SJSA1 (cell line): ENCODE measurements around the gene ELP2. TPM values are rescaled to one million over a fixed set of nuclear protein-coding genes. Genes with fewer than 3 reads are reported as not detected.
"Not testable (repeated sequence)": the region's sequence is repeated elsewhere in the genome, so short reads cannot be mapped to it uniquely, and the experiment has no call there.

Experiments used
- DNase-seq, 2 experiments: peaks; one replicate each; pipeline ENCODE4 v3.0.0-alpha.2; 2015 to 2020; ENCODE audit warnings: low spot score in 2 of 2, low read depth in 1 of 2
- H3K27ac ChIP-seq: fragments of 250-450 bp; sonication (Bioruptor Pico); 2 replicates; pipeline ENCODE4 v1.5.1; 2020; ENCODE audit warnings: mild to moderate bottlenecking, moderate library complexity
- H3K27me3 ChIP-seq: fragments of 250-450 bp; sonication (Bioruptor Pico); replicated peaks from 2 replicates; pipeline ENCODE4 v1.5.1; 2020; ENCODE audit warnings: mild to moderate bottlenecking, moderate library complexity
- H3K36me3 ChIP-seq: fragments of 250-450 bp; sonication (Bioruptor Pico); 2 replicates; pipeline ENCODE4 v1.5.1; 2020; ENCODE audit warnings: mild to moderate bottlenecking
- H3K4me1 ChIP-seq: fragments of 250-450 bp; sonication (Bioruptor Pico); replicated peaks from 2 replicates; pipeline ENCODE4 v1.6.1; 2021; ENCODE audit warnings: mild to moderate bottlenecking
- H3K4me3 ChIP-seq: fragments of 250-450 bp; sonication (Bioruptor Pico); 2 replicates; pipeline ENCODE4 v1.5.1; 2020; ENCODE audit warnings: mild to moderate bottlenecking
- H3K9me3 ChIP-seq: fragments of 250-450 bp; sonication (Bioruptor Pico); replicated peaks from 2 replicates; pipeline ENCODE4 v1.5.1; 2020; ENCODE audit warnings: mild to moderate bottlenecking
- total RNA-seq: library from RNA; depleted of rRNA; stranded (reverse); fragments of >200 nt; shearing (Covaris generic); gene quantifications from 2 replicates; pipeline ENCODE4 v1.2.3, GENCODE V29; 2014

The ELP2 gene
- total RNA-seq, 1 experiment from 2014 or later, result 43.3 TPM

GRCh38 chr18:36107477-36107876 is 22.2 kb upstream of the ELP2 start:
- no peaks in the 10 kb centered on the region for H3K27me3 ChIP-seq
- H3K36me3 ChIP-seq, result peaks cover 7% of the 10 kb centered on the region; the same call in 1 of the 2 replicates
- no peak for DNase-seq
- no peak overlapping the region for H3K27ac ChIP-seq
- no peaks in the 10 kb centered on the region for H3K4me1 ChIP-seq
- no peaks in the 10 kb centered on the region for H3K9me3 ChIP-seq
- H3K4me3 ChIP-seq, result no peak overlapping the region

- H3K4me3 ChIP-seq, result no peak overlapping the region
- no peak overlapping the region for H3K27ac ChIP-seq
- H3K4me1 ChIP-seq, result no peaks in the 10 kb centered on the region
- DNase-seq, result no peak
- peaks cover 7% of the 10 kb centered on the region; the same call in 1 of the 2 replicates for H3K36me3 ChIP-seq
- H3K27me3 ChIP-seq, result no peaks in the 10 kb centered on the region
- H3K9me3 ChIP-seq, result no peaks in the 10 kb centered on the region
These were observed 21.5 kb upstream of the ELP2 start for GRCh38 chr18:36108196-36108595.

GRCh38 chr18:36108601-36109000 is 21.1 kb upstream of the ELP2 start:
- peaks cover 7% of the 10 kb centered on the region; the same call in 1 of the 2 replicates for H3K36me3 ChIP-seq
- DNase-seq, result no peak
- no peak overlapping the region for H3K4me3 ChIP-seq
- no peaks in the 10 kb centered on the region for H3K27me3 ChIP-seq
- H3K27ac ChIP-seq, result no peak overlapping the region
- H3K4me1 ChIP-seq, result no peaks in the 10 kb centered on the region
- no peaks in the 10 kb centered on the region for H3K9me3 ChIP-seq

GRCh38 chr18:36109737-36110136 is 20.0 kb upstream of the ELP2 start:
- H3K36me3 ChIP-seq, result peaks cover 11% of the 10 kb centered on the region
- no peaks in the 10 kb centered on the region for H3K4me1 ChIP-seq
- no peak overlapping the region for H3K27ac ChIP-seq
- no peak overlapping the region for H3K4me3 ChIP-seq
- no peaks in the 10 kb centered on the region for H3K27me3 ChIP-seq
- no peaks in the 10 kb centered on the region for H3K9me3 ChIP-seq
- no peak for DNase-seq

GRCh38 chr18:36112302-36112701 is 17.4 kb upstream of the ELP2 start:
- no peak overlapping the region for H3K4me3 ChIP-seq
- H3K36me3 ChIP-seq, result peaks cover 21% of the 10 kb centered on the region
- no peaks in the 10 kb centered on the region for H3K27me3 ChIP-seq
- H3K4me1 ChIP-seq, result no peaks in the 10 kb centered on the region
- no peak overlapping the region for H3K27ac ChIP-seq
- H3K9me3 ChIP-seq, result no peaks in the 10 kb centered on the region
- no peak for DNase-seq

GRCh38 chr18:36114251-36114650 is 15.4 kb upstream of the ELP2 start:
- H3K4me1 ChIP-seq, result no peaks in the 10 kb centered on the region
- H3K27me3 ChIP-seq, result no peaks in the 10 kb centered on the region
- no peaks in the 10 kb centered on the region for H3K9me3 ChIP-seq
- no peak for DNase-seq
- H3K4me3 ChIP-seq, result no peak overlapping the region
- H3K27ac ChIP-seq, result no peak overlapping the region
- peaks cover 21% of the 10 kb centered on the region for H3K36me3 ChIP-seq

GRCh38 chr18:36114738-36115137 is 15.0 kb upstream of the ELP2 start:
- H3K27ac ChIP-seq, result no peak overlapping the region
- H3K4me3 ChIP-seq, result no peak overlapping the region
- no peak for DNase-seq
- no peaks in the 10 kb centered on the region for H3K9me3 ChIP-seq
- peaks cover 21% of the 10 kb centered on the region for H3K36me3 ChIP-seq
- no peaks in the 10 kb centered on the region for H3K27me3 ChIP-seq
- H3K4me1 ChIP-seq, result no peaks in the 10 kb centered on the region

- not testable (repeated sequence) for DNase-seq, H3K4me3 ChIP-seq, H3K9me3 ChIP-seq, H3K27me3 ChIP-seq, H3K4me1 ChIP-seq, H3K27ac ChIP-seq
- peaks cover 34% of the 10 kb centered on the region for H3K36me3 ChIP-seq
These were observed 12.9 kb upstream of the ELP2 start for GRCh38 chr18:36116771-36117170.

GRCh38 chr18:36120297-36120696 is 9.4 kb upstream of the ELP2 start:
- H3K36me3 ChIP-seq, result peaks cover 40% of the 10 kb centered on the region
- no peak overlapping the region for H3K4me3 ChIP-seq
- DNase-seq, result no peak
- H3K27ac ChIP-seq, result no peak overlapping the region
- no peaks in the 10 kb centered on the region for H3K4me1 ChIP-seq
- H3K27me3 ChIP-seq, result no peaks in the 10 kb centered on the region
- no peaks in the 10 kb centered on the region for H3K9me3 ChIP-seq

GRCh38 chr18:36124841-36125240 is 4.9 kb upstream of the ELP2 start:
- H3K4me1 ChIP-seq, result no peaks in the 10 kb centered on the region
- H3K9me3 ChIP-seq, result no peaks in the 10 kb centered on the region
- no peak overlapping the region for H3K4me3 ChIP-seq
- H3K36me3 ChIP-seq, result peaks cover 36% of the 10 kb centered on the region
- DNase-seq, result no peak
- H3K27ac ChIP-seq, result no peak overlapping the region
- H3K27me3 ChIP-seq, result no peaks in the 10 kb centered on the region

- no peaks in the 10 kb centered on the region for H3K27me3 ChIP-seq
- H3K36me3 ChIP-seq, result peaks cover 26% of the 10 kb centered on the region
- no peak overlapping the region for H3K27ac ChIP-seq
- no peak for DNase-seq
- no peaks in the 10 kb centered on the region for H3K9me3 ChIP-seq
- H3K4me3 ChIP-seq, result no peak overlapping the region
- 0 out of 2 replicates have a peak, but pooled peaks cover 6% of the 10 kb centered on the region for H3K4me1 ChIP-seq
These were observed 3.0 kb upstream of the ELP2 start for GRCh38 chr18:36126668-36127067.

- peak in 1 of 2 experiments; percentile 2 for DNase-seq
- H3K36me3 ChIP-seq, result peaks cover 15% of the 10 kb centered on the region
These were observed 1.7 kb upstream of the ELP2 start for GRCh38 chr18:36127836-36128529.

GRCh38 chr18:36128530-36128870 is 1.2 kb upstream of the ELP2 start:
- Histone ChIP-seq H3K4me3 (peak overlapping the region; percentile 74), H3K9me3 (no peaks in the 10 kb centered on the region), H3K27me3 (no peaks in the 10 kb centered on the region), H3K36me3 (peaks cover 15% of the 10 kb centered on the region), H3K27ac (no peak overlapping the region; the same call in 1 of the 2 replicates), H3K4me1 (0 out of 2 replicates have a peak, but pooled peaks cover 6% of the 10 kb centered on the region)
- DNase-seq, result no peak

More at GRCh38 chr18:36127836-36128529, 1.7 kb upstream of the ELP2 start:
- 0 out of 2 replicates have a peak, but pooled peaks cover 6% of the 10 kb centered on the region for H3K4me1 ChIP-seq
- no peaks in the 10 kb centered on the region for H3K27me3 ChIP-seq
- H3K9me3 ChIP-seq, result no peaks in the 10 kb centered on the region
- H3K4me3 ChIP-seq, result peak overlapping the region; percentile 74
- H3K27ac ChIP-seq, result no peak overlapping the region

- H3K4me3 ChIP-seq, result peak overlapping the region; percentile 74
- H3K36me3 ChIP-seq, result peaks cover 15% of the 10 kb centered on the region
- H3K4me1 ChIP-seq, result 0 out of 2 replicates have a peak, but pooled peaks cover 6% of the 10 kb centered on the region
- peak overlapping the region; percentile 93; the same call in 1 of the 2 replicates for H3K27ac ChIP-seq
- DNase-seq, result peak in 1 of 2 experiments; percentile 47
- H3K27me3 ChIP-seq, result no peaks in the 10 kb centered on the region
- no peaks in the 10 kb centered on the region for H3K9me3 ChIP-seq
These were observed 796 bp upstream of the ELP2 start for GRCh38 chr18:36128907-36129299.
